HG03066 (cell line): ENCODE data around the gene BARX1.

Experiments used
- ATAC-seq: cut with Tn5 transposase; IDR thresholded peaks from one replicate; pipeline ENCODE4 v1.9.1; 2021; ENCODE audit warnings: low read depth; ENCODE audit not compliant: unreplicated experiment

The BARX1 gene

DNA sequence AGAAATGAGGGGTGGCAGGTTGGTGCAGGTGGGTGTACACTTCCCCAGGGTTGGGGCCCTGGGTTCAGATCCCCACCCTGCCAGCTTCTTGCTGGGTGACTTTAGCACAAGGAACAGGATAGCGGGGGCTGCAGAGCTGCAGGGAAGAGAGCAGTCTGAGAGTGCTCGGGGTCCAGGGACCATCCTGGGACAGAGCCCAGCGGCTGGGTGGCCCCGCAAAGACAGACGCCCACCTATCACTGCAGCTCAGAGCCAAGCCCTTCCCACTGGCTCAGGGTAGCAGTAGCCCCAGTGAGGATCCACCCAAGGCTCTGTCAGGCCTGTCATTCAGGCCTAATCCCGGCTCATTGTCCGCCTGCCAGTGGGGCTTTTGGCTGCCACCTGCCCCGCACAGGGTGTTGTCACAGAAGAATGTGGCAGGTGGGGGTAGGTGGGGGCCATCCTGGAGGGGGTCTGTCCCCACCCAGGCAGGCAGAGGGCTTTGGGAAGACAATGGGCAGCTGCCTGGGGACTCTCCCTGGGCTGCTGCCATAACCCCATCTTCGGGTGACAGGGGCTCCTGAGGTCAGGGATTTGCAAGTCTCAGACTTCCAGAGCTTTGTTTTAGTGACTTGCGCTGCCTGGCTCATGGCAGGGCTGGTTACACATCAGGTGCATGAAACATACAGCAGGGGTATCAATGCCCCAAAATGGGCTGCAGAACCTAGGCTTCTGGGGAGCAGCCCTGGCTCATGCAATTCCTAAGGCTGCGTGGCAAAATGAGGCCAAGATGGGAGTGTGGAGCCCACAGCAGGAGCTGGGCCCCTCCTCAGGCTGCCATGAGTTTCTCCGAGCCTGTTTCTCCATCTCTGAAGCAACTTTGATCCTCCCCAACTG lies 52.1 kb downstream of the BARX1 start:
- ATAC-seq, result no peak

DNA sequence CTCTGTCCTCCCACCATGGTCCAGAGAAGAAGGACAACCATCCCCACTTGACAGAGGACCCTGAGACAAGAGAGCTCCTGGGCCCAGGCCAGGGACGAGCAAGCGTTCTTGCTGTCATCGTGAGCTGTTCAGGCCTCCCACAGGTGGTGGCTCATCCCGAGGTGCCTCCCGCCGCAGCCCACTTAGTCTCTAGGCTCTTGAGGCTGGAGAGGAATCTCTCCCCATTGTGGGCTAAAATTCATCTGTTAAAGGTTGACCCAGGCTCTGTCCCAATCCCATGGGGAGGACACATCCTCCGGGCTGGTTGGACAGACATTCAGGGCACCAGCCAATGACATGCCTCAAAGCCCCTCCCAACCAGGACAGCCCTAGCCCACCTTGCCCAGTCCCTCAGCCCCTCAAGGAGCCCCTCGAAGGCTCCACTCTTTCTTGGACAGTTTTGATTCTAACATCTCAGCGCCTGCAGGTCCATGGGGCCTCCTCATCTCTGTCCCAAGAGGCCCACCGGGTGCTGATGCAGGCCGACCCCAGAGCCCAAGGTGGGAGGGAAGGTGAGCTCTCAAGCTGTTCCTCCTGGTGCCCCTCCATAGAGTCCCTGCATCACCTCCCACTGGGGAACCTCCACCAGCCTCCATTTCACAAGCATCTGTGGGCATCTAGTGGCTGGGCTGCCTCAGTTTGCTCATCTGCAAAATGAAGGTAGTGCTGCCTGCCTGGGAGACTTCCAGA lies 52.9 kb downstream of the BARX1 start:
- ATAC-seq, result no peak
